Measurements from ENCODE around the gene ERGIC3. TPM values are rescaled to one million over a fixed set of nuclear protein-coding genes. Genes with fewer than 3 reads are reported as not detected.

Gene ERGIC3
- total and polyA plus RNA-seq, 2 of the 4 experiments (the other 2 are of a cell fraction) = 434 to 438 TPM

DNA sequence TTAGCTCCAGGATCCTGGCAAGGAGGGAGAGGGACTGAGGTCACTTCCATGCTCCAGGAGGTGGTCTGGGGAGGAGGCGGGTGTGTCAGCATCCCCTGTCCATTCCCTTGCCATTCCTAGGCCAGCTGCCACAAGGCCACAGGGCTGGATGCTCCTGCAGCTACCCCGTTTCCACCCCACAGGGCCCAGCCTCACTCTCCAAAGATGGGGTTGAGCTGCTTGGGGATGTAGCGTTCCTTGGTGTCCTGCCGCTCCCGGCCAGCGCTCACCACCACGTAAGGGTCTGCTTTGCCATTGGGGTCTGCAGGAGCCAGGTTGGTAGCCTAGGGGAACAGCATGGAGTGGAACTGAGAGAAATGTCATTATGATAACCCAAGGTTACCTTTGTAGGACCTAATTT lies 23.0 kb downstream of the ERGIC3 start:
- Histone ChIP-seq H3K4ac (ENCODE audit: low read depth, low read length) (no peak overlapping the region), H3K9ac (ENCODE audit: low read depth, low read length) (no peak overlapping the region), H3K4me3 (ENCODE audit: insufficient read depth, low read depth, low read length) (no peak overlapping the region), H3K9me3 (ENCODE audit: control insufficient read depth, insufficient read depth, low read length) (no peaks in the 10 kb centered on the region), H2BK120ac (ENCODE audit: low read depth, low read length) (no peak overlapping the region), H3K4me2 (ENCODE audit: low read depth, low read length) (no peak overlapping the region), H3K79me1 (ENCODE audit: low read depth in 1 of 2, low read length in 2 of 2) (no peaks in the 10 kb centered on the region), H2BK5ac (ENCODE audit: low read depth, low read length, poor library complexity, severe bottlenecking) (no peak overlapping the region), H2AK5ac (ENCODE audit: low read depth, low read length) (no peak overlapping the region), H2AFZ (replicated peaks; ENCODE audit: low read length, poor library complexity) (no peak overlapping the region), H3K14ac (replicated peaks; ENCODE audit: low read depth, low read length) (no peak overlapping the region), H2BK20ac (ENCODE audit: low read depth, low read length) (no peak overlapping the region), H4K91ac (ENCODE audit: insufficient read depth, low read depth, low read length) (no peak overlapping the region), H3K56ac (ENCODE audit: extremely low read depth, insufficient read depth, low read length) (no peak overlapping the region), H2BK15ac (ENCODE audit: low read depth, low read length) (no peak overlapping the region), H4K5ac (ENCODE audit: low read depth, low read length) (no peak overlapping the region), H2AK9ac (replicated peaks; ENCODE audit: low read depth, low read length, poor library complexity) (no peak overlapping the region), H4K8ac (ENCODE audit: low read depth in 2 of 2, low read length in 2 of 2) (no peak overlapping the region), H3K27me3 (ENCODE audit: control insufficient read depth, insufficient read depth, low read length) (no peaks in the 10 kb centered on the region), H3K36me3 (ENCODE audit: control insufficient read depth, insufficient read depth, low read length) (no peaks in the 10 kb centered on the region), H3K18ac (ENCODE audit: low read depth, low read length) (no peak overlapping the region), H4K20me1 (ENCODE audit: insufficient read depth, low read length) (no peaks in the 10 kb centered on the region), H3K9me1 (ENCODE audit: insufficient read depth, low read length) (no peaks in the 10 kb centered on the region), H3K27ac (ENCODE audit: insufficient read depth, low read length) (no peak overlapping the region), H3K4me1 (ENCODE audit: control insufficient read depth, insufficient read depth, low read length) (peaks cover 2% of the 10 kb centered on the region), H3K23ac (ENCODE audit: low read depth, low read length) (no peak overlapping the region)
- in situ Hi-C loops (cut with MboI; ENCODE audit: low sequenced_read_pairs) (no loop called here), dilution Hi-C loops (cut with HindIII; ENCODE audit: low sequenced_read_pairs, unreplicated experiment) (no loop called here), intact Hi-C loops (cut with micrococcal nuclease) (loop anchor here (10.0 kb wide), 1 partner anchor 100 kb away; the partner anchor contains the start of genes CPNE1 and RBM12)
- WGBS, 2 experiments (ENCODE audit: extremely low coverage in 2 of 2, insufficient read length in 1 of 2) = no CpG with 5 or more reads among the region's 7 CpGs
- CTCF ChIA-PET = no interaction called here
- no TSS peak for BruUV-seq (replicated peaks)
- no peak for DNase-seq
- no peak for ATAC-seq (ENCODE audit: low read depth)
- TF ChIP-seq BHLHE40 (IDR thresholded peaks at IDR 0.05; ENCODE audit: low read depth, low read length) = no peak
- no peak for TF ChIP-seq USF2 (IDR thresholded peaks at IDR 0.05; ENCODE audit: low read depth, low read length)
- TF ChIP-seq FOS (IDR thresholded peaks at IDR 0.05; ENCODE audit: low read depth, low read length) = no peak
- TF ChIP-seq MAFK (IDR thresholded peaks at IDR 0.05; ENCODE audit: low read depth, low read length) = no peak
- TF ChIP-seq CHD1 (IDR thresholded peaks at IDR 0.05; ENCODE audit: low read depth, low read length) = no peak
- no peak for TF ChIP-seq MXI1 (IDR thresholded peaks at IDR 0.05; ENCODE audit: borderline replicate concordance, low read depth, low read length)
- POLR2A ChIA-PET (ENCODE audit: unreplicated experiment) = no interaction called here

Data from IMR-90 (cell line).